ENCODE results near the gene ZNF423.
A peak's percentile ranks its signal among the peaks of the same experiment; 100 is the strongest.

ZNF423 gene

DNA sequence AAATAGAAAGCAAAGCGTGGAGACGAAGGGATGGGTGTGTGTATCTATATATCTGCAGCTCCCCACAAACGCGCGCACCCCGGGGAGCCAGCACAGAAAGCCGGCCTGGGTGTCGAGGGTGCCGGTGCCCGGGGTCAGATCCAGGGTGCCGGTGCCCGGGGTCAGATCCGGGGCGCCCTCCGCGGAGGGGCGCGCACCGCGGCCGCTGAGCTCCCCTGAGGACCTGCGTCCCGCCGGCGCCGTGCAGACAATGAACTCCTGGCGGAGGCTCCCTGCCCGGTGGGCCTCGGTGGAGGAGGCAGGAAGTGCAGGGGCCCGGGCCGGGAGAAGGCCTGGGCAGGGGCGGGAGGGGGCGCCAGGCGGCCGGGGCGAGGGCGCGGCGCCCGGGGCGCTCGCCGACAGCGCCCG is 1.1 kb downstream of the ZNF423 start:
- Histone ChIP-seq H3K4me3 (replicated peaks; ENCODE audit: low read depth, low read length) (peak overlapping the region; percentile 57), H3K36me3 (ENCODE audit: control insufficient read depth, insufficient read depth, low read length) (no peaks in the 10 kb centered on the region), H3K27me3 (replicated peaks; ENCODE audit: control insufficient read depth, insufficient read depth, low read length) (peaks cover 6% of the 10 kb centered on the region)
- TF ChIP-seq, protein P1, sequence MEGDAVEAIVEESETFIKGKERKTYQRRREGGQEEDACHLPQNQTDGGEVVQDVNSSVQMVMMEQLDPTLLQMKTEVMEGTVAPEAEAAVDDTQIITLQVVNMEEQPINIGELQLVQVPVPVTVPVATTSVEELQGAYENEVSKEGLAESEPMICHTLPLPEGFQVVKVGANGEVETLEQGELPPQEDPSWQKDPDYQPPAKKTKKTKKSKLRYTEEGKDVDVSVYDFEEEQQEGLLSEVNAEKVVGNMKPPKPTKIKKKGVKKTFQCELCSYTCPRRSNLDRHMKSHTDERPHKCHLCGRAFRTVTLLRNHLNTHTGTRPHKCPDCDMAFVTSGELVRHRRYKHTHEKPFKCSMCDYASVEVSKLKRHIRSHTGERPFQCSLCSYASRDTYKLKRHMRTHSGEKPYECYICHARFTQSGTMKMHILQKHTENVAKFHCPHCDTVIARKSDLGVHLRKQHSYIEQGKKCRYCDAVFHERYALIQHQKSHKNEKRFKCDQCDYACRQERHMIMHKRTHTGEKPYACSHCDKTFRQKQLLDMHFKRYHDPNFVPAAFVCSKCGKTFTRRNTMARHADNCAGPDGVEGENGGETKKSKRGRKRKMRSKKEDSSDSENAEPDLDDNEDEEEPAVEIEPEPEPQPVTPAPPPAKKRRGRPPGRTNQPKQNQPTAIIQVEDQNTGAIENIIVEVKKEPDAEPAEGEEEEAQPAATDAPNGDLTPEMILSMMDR (IDR thresholded peaks at IDR 0.05; ENCODE audit: insufficient read depth, low read length, poor library complexity, severe bottlenecking): no peak
- no peak for DNase-seq (ENCODE audit: extremely low read depth, insufficient read length)

DNA sequence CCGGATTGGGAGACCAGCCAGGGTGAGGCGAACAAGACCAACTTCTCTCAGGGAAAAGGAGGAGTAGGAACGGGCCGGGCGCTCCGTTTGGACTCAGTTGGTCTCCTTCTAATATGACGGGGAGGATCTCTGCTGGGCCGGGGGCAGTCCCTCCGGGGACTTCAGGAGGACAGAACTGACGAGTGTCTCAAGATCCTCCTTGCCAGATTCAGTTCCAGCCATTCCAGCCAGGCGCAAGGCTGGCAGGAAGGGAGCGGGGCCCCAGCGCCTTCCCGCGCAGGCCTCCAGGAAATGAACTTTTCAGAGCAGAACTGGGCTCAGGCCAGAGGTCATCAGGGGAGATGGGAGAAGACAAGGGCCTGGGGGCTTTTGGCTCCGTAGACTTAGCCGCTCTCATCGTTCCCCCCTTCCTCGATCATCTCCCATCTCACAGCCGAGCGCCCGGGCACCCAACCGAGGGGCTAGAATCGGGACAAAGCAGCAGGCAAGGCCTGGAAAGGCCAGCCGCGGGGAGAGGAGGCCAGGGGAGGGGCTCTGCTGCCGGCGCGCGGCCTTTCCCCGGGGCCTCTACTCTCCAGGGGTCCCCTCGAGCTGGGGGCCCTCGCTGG is 1.6 kb downstream of the ZNF423 start:
- no peak overlapping the region for H3K4me3 ChIP-seq (replicated peaks; ENCODE audit: low read depth, low read length)

DNA sequence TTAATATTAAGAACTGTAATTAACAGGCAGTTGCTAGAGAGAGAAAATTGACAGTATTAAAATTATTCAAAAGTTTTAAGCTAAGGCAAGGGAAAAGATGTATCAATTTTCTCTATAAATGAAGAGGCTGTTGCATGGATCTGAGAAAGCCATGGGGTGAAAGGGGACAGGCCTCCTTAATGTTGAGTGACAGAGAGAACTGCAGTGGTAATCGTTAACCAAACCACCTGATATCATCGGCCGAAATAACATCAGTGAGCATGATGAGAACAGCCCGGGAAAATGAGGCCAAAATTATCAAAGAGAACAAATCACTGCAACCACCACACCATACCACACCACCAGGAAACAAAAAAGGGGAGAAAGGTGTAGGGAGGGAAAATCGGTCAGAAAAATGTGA is 3.6 kb downstream of the ZNF423 start:
- TF ChIP-seq, protein P1 (IDR thresholded peaks at IDR 0.05; ENCODE audit: insufficient read depth, low read length, poor library complexity, severe bottlenecking): no peak

More for the DNA sequence above, 1.6 kb downstream of the ZNF423 start:
- TF ChIP-seq, protein P1 (IDR thresholded peaks at IDR 0.05; ENCODE audit: insufficient read depth, low read length, poor library complexity, severe bottlenecking): no peak
- no peak for DNase-seq (ENCODE audit: extremely low read depth, insufficient read length)
- Histone ChIP-seq H3K27me3 (replicated peaks; ENCODE audit: control insufficient read depth, insufficient read depth, low read length) (peaks cover 6% of the 10 kb centered on the region), H3K36me3 (ENCODE audit: control insufficient read depth, insufficient read depth, low read length) (no peaks in the 10 kb centered on the region)

DNA sequence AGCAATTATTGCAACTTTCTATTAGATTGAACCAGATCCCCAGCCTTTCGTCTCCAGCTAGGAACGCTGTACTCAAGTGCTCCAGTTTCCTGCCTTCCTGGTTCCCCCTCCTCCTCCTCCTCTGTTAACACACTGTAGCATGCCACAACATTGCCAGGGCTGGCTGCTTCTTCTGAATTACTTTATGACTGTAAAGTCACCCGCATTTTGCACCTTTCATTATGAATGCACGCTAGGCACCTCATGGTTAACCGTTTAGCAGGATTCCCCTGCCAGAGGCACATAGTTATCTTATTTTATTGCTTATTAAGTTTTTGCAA is 4.5 kb downstream of the ZNF423 start:
- Histone ChIP-seq H3K27me3 (replicated peaks; ENCODE audit: control insufficient read depth, insufficient read depth, low read length) (peaks cover 5% of the 10 kb centered on the region), H3K4me3 (replicated peaks; ENCODE audit: low read depth, low read length) (no peak overlapping the region), H3K36me3 (ENCODE audit: control insufficient read depth, insufficient read depth, low read length) (no peaks in the 10 kb centered on the region)
- DNase-seq (ENCODE audit: extremely low read depth, insufficient read length): no peak
- TF ChIP-seq, protein P1 (IDR thresholded peaks at IDR 0.05; ENCODE audit: insufficient read depth, low read length, poor library complexity, severe bottlenecking): no peak

More for the DNA sequence above, 3.6 kb downstream of the ZNF423 start:
- Histone ChIP-seq H3K36me3 (ENCODE audit: control insufficient read depth, insufficient read depth, low read length) (no peaks in the 10 kb centered on the region), H3K4me3 (replicated peaks; ENCODE audit: low read depth, low read length) (no peak overlapping the region), H3K27me3 (replicated peaks; ENCODE audit: control insufficient read depth, insufficient read depth, low read length) (peaks cover 4% of the 10 kb centered on the region)
- DNase-seq (ENCODE audit: extremely low read depth, insufficient read length): no peak

DNA sequence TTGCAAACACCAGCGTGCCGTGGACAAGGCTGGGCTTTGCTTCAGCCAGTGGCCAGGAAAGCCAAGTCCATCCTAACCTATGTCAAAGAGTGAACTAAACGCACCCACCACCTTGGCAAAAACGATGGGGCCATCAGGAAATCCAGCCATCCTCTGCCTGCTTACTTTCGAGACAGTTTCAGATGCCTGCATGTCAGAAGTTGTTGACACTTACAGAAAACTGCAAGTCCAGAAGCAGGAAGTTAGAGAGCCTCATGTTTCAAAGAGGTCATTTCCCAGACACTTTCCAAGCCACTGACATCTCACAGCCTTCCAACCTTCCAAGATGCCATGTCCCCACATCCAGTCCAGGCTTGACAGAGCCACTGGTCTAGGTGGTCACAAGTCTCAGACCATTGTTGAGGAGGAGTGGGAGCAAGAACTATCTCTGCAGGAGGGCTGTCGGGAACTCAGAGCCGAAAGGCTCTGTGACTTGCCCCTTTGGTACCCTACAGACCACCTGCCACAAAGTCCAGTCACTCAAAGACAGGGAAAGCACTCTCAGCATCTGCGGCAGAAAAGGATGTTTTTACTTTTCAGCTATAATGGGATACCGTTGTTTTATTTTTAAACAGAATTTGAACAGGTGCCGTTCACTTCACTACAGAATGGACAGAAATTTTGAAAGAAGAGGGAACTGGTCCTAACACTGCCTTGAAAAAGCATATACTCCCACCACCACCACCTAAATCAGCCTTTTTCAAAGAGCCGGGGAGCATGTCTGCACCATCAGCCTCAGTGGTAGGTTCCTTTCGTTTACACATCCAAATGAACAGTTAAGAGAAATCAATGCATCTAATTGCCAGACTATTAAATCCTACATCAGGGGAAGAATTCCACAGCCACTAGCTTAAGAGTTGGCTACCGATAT is 5.1 kb downstream of the ZNF423 start:
- H3K27me3 ChIP-seq (replicated peaks; ENCODE audit: control insufficient read depth, insufficient read depth, low read length): peaks cover 5% of the 10 kb centered on the region

More for the DNA sequence above, 5.1 kb downstream of the ZNF423 start:
- TF ChIP-seq, protein P1 (IDR thresholded peaks at IDR 0.05; ENCODE audit: insufficient read depth, low read length, poor library complexity, severe bottlenecking): no peak
- no peaks in the 10 kb centered on the region for H3K36me3 ChIP-seq (ENCODE audit: control insufficient read depth, insufficient read depth, low read length)
- H3K4me3 ChIP-seq (replicated peaks; ENCODE audit: low read depth, low read length): no peak overlapping the region
- no peak for DNase-seq (ENCODE audit: extremely low read depth, insufficient read length)
